H1 (cell line): ENCODE measurements around the gene GCM1. TPM values are rescaled to one million over a fixed set of nuclear protein-coding genes. Genes with fewer than 3 reads are reported as not detected.

Experiments
- CHD1 ChIP-seq: IDR thresholded peaks from 2 replicates; pipeline ENCODE4 v1.6.1; 2012; ENCODE audit warnings: low read depth, low read length, improper control_type of control experiment
- CHD2 ChIP-seq: IDR thresholded peaks from 2 replicates; pipeline ENCODE4 v1.6.1; 2012; ENCODE audit warnings: low read length, improper control_type of control experiment
- polyA plus RNA-seq, 7 experiments: library from polyadenylated mRNA; depleted of rRNA in 3 of 7; stranded (reverse) in 5 of 7; unstranded in 2 of 7; fragments of >200 nt in 5 of 7; fragments of 200-250 nt in 2 of 7; gene quantifications; 1 replicate in 5 of 7; 2 replicates in 1 of 7; 4 replicates in 1 of 7; pipeline versions ENCODE4 v1.2.1 to v1.2.3, GENCODE V29; 2011 to 2013; ENCODE audit warnings: missing spikeins in 2 of 7, mixed read lengths in 2 of 7
- total RNA-seq: library from RNA; stranded (reverse); fragmentation: NEBNext Ultra II Directional; extraction: Animal tissue kit (Norgen Biotek cat#: 25700); gene quantifications from 2 replicates; pipeline ENCODE4 v1.2.1, GENCODE V29; 2021
- TF ChIP-seq, protein P1 (sequence below): IDR thresholded peaks from 2 replicates; pipeline ENCODE4 v1.6.1; 2012; ENCODE audit warnings: inconsistent platforms

The GCM1 gene
- total and polyA plus RNA-seq, 2 of the 8 experiments (the other 6 are each of a cell fraction or from before 2014, with no cell fraction given), result not detected

DNA sequence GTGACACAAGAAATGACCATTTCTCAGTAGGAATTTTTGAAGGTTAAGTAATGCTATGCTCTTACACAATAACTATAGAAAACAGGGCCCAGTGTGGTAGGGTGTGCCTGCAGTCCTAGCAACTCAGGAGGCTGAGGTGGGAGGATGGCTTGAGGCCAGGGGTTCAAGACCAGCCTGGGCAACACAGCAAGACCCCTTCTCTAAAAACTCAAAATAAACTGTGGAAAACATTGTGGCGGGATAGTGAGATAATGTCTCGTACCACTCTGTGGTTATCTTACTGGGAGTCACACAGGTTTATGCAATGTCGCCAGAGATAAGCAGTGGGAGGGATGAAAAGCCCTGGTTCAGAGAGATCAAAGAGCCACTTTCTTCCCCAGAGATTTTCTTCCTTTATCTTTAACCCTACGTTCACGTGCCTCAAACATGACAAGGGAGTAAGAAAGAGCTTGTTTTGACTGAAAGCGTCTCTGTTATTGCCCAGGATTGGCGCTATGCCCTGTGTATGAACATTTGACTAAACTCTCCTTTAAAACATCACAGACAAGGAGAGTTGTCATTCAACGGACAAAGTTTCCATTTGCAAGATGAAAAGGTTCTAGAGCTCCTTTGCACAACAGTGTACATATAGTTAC lies 13.9 kb downstream of the GCM1 start (continued):
- TF ChIP-seq CHD2, result no peak
- TF ChIP-seq, protein P1, sequence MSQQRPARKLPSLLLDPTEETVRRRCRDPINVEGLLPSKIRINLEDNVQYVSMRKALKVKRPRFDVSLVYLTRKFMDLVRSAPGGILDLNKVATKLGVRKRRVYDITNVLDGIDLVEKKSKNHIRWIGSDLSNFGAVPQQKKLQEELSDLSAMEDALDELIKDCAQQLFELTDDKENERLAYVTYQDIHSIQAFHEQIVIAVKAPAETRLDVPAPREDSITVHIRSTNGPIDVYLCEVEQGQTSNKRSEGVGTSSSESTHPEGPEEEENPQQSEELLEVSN, result no peak
- TF ChIP-seq CHD1, result no peak
